Measurements from ENCODE around the gene IDS.
"Not testable (repeated sequence)": the region's sequence is repeated elsewhere in the genome, so short reads cannot be mapped to it uniquely, and the experiment has no call there.

Gene IDS

GRCh38 chrX:149504226-149504914, 736 bp downstream of the IDS start:
- Histone ChIP-seq H3K4me1 (peaks cover 10% of the 10 kb centered on the region; the same call in 1 of the 2 replicates), H3K36me3 (replicated peaks) (peaks cover 12% of the 10 kb centered on the region), H3K27me3 (ENCODE audit: low read depth) (no peaks in the 10 kb centered on the region), H3K4me3 (peak overlapping the region; percentile 61), H3K9me3 (no peaks in the 10 kb centered on the region)
- in situ Hi-C loops (cut with MboI; ENCODE audit: low sequenced_read_pairs) = loop anchor here (25.0 kb wide), 1 partner anchor 133 kb away; the partner anchor contains the start of gene TMEM185A
- DNase-seq (ENCODE audit: low spot score in 2 of 2) = peak; percentile 20 to 80

GRCh38 chrX:149503446-149503845, 1.7 kb downstream of the IDS start:
- peaks cover 18% of the 10 kb centered on the region for H3K36me3 ChIP-seq (replicated peaks)
- not testable (repeated sequence) for H3K9me3 ChIP-seq; H3K4me3 ChIP-seq; H3K27me3 ChIP-seq (ENCODE audit: low read depth)
- H3K4me1 ChIP-seq = peaks cover 10% of the 10 kb centered on the region; the same call in 1 of the 2 replicates
- in situ Hi-C loops (cut with MboI; ENCODE audit: low sequenced_read_pairs) = loop anchor here (25.0 kb wide), 1 partner anchor 134 kb away; the partner anchor contains the start of gene TMEM185A
- DNase-seq (ENCODE audit: low spot score in 2 of 2) = peak in 1 of 2 experiments; percentile 58

GRCh38 chrX:149502923-149503322, 2.2 kb downstream of the IDS start:
- peaks cover 21% of the 10 kb centered on the region for H3K36me3 ChIP-seq (replicated peaks)
- DNase-seq (ENCODE audit: low spot score in 2 of 2); H3K27me3 ChIP-seq (ENCODE audit: low read depth); H3K4me3 ChIP-seq; H3K9me3 ChIP-seq: not testable (repeated sequence)
- in situ Hi-C loops (cut with MboI; ENCODE audit: low sequenced_read_pairs) = loop anchor here (25.0 kb wide), 1 partner anchor 134 kb away; the partner anchor contains the start of gene TMEM185A
- H3K4me1 ChIP-seq = peaks cover 10% of the 10 kb centered on the region; the same call in 1 of the 2 replicates

- peaks cover 47% of the 10 kb centered on the region for H3K36me3 ChIP-seq (replicated peaks)
- no peaks in the 10 kb centered on the region for H3K9me3 ChIP-seq
- no peak for DNase-seq (ENCODE audit: low spot score in 2 of 2)
- peaks cover 8% of the 10 kb centered on the region; the same call in 1 of the 2 replicates for H3K4me1 ChIP-seq
- H3K4me3 ChIP-seq = no peak overlapping the region
- H3K27me3 ChIP-seq (ENCODE audit: low read depth) = no peaks in the 10 kb centered on the region
- in situ Hi-C loops (cut with MboI; ENCODE audit: low sequenced_read_pairs) = loop anchor here (25.0 kb wide), 1 partner anchor 138 kb away; the partner anchor contains the start of gene TMEM185A
Observed at GRCh38 chrX:149499766-149500165, 5.3 kb downstream of the IDS start.

- in situ Hi-C loops (cut with MboI; ENCODE audit: low sequenced_read_pairs) = no loop called here
- no peaks in the 10 kb centered on the region for H3K4me1 ChIP-seq
Observed at GRCh38 chrX:149498767-149499166, 6.3 kb downstream of the IDS start.

GRCh38 chrX:149497626-149498025, 7.5 kb downstream of the IDS start:
- in situ Hi-C loops (cut with MboI; ENCODE audit: low sequenced_read_pairs) = no loop called here
- H3K9me3 ChIP-seq = no peaks in the 10 kb centered on the region
- no peaks in the 10 kb centered on the region for H3K4me1 ChIP-seq
- H3K27me3 ChIP-seq (ENCODE audit: low read depth) = no peaks in the 10 kb centered on the region
- DNase-seq (ENCODE audit: low spot score in 2 of 2) = no peak
- H3K36me3 ChIP-seq (replicated peaks) = peaks cover 61% of the 10 kb centered on the region
- no peak overlapping the region for H3K4me3 ChIP-seq

More at GRCh38 chrX:149498767-149499166, 6.3 kb downstream of the IDS start:
- no peaks in the 10 kb centered on the region for H3K9me3 ChIP-seq
- DNase-seq (ENCODE audit: low spot score in 2 of 2) = no peak
- H3K4me3 ChIP-seq = no peak overlapping the region
- H3K36me3 ChIP-seq (replicated peaks) = peaks cover 53% of the 10 kb centered on the region
- H3K27me3 ChIP-seq (ENCODE audit: low read depth) = no peaks in the 10 kb centered on the region

GRCh38 chrX:149497054-149497453, 8.1 kb downstream of the IDS start:
- H3K27me3 ChIP-seq (ENCODE audit: low read depth) = no peaks in the 10 kb centered on the region
- H3K4me3 ChIP-seq = no peak overlapping the region
- in situ Hi-C loops (cut with MboI; ENCODE audit: low sequenced_read_pairs) = no loop called here
- DNase-seq (ENCODE audit: low spot score in 2 of 2) = no peak
- no peaks in the 10 kb centered on the region for H3K4me1 ChIP-seq
- H3K36me3 ChIP-seq (replicated peaks) = peaks cover 66% of the 10 kb centered on the region
- H3K9me3 ChIP-seq = no peaks in the 10 kb centered on the region

- DNase-seq (ENCODE audit: low spot score in 2 of 2) = no peak
- in situ Hi-C loops (cut with MboI; ENCODE audit: low sequenced_read_pairs) = no loop called here
- H3K9me3 ChIP-seq = no peaks in the 10 kb centered on the region
Observed at GRCh38 chrX:149495573-149496071, 9.5 kb downstream of the IDS start.

GRCh38 chrX:149494844-149495565, 10.1 kb downstream of the IDS start:
- H3K9me3 ChIP-seq = no peaks in the 10 kb centered on the region

More at GRCh38 chrX:149495573-149496071, 9.5 kb downstream of the IDS start:
- Histone ChIP-seq H3K4me1 (no peaks in the 10 kb centered on the region), H3K36me3 (replicated peaks) (peaks cover 74% of the 10 kb centered on the region), H3K27me3 (ENCODE audit: low read depth) (no peaks in the 10 kb centered on the region), H3K4me3 (no peak overlapping the region)

GRCh38 chrX:149493567-149494562, 11.2 kb downstream of the IDS start:
- Histone ChIP-seq H3K36me3 (replicated peaks) (peaks cover 79% of the 10 kb centered on the region), H3K9me3 (no peaks in the 10 kb centered on the region), H3K4me1 (no peaks in the 10 kb centered on the region), H3K27me3 (ENCODE audit: low read depth) (no peaks in the 10 kb centered on the region), H3K4me3 (no peak overlapping the region)
- in situ Hi-C loops (cut with MboI; ENCODE audit: low sequenced_read_pairs) = no loop called here
- no peak for DNase-seq (ENCODE audit: low spot score in 2 of 2)

More at GRCh38 chrX:149494844-149495565, 10.1 kb downstream of the IDS start:
- Histone ChIP-seq H3K4me3 (no peak overlapping the region), H3K27me3 (ENCODE audit: low read depth) (no peaks in the 10 kb centered on the region), H3K4me1 (no peaks in the 10 kb centered on the region), H3K36me3 (replicated peaks) (peaks cover 73% of the 10 kb centered on the region)
- DNase-seq (ENCODE audit: low spot score in 2 of 2) = no peak
- in situ Hi-C loops (cut with MboI; ENCODE audit: low sequenced_read_pairs) = no loop called here

- no peaks in the 10 kb centered on the region for H3K4me1 ChIP-seq
- no peaks in the 10 kb centered on the region for H3K9me3 ChIP-seq
- H3K36me3 ChIP-seq (replicated peaks) = peaks cover 71% of the 10 kb centered on the region
- H3K4me3 ChIP-seq = no peak overlapping the region
- DNase-seq (ENCODE audit: low spot score in 2 of 2) = no peak
- in situ Hi-C loops (cut with MboI; ENCODE audit: low sequenced_read_pairs) = no loop called here
- H3K27me3 ChIP-seq (ENCODE audit: low read depth) = no peaks in the 10 kb centered on the region
Observed at GRCh38 chrX:149491812-149492211, 13.3 kb downstream of the IDS start.

GRCh38 chrX:149490100-149490499, 15.0 kb downstream of the IDS start:
- Histone ChIP-seq H3K9me3 (no peaks in the 10 kb centered on the region), H3K4me3 (no peak overlapping the region), H3K4me1 (no peaks in the 10 kb centered on the region), H3K36me3 (replicated peaks) (peaks cover 72% of the 10 kb centered on the region), H3K27me3 (ENCODE audit: low read depth) (no peaks in the 10 kb centered on the region)
- DNase-seq (ENCODE audit: low spot score in 2 of 2) = no peak
- in situ Hi-C loops (cut with MboI; ENCODE audit: low sequenced_read_pairs) = no loop called here
